HG03342 (cell line): ENCODE data around the gene PHACTR4.
"Not testable (repeated sequence)": the region's sequence is repeated elsewhere in the genome, so short reads cannot be mapped to it uniquely, and the experiment has no call there.

Experiments used
- ATAC-seq: cut with Tn5 transposase; IDR thresholded peaks from one replicate; pipeline ENCODE4 v1.9.1; 2021; ENCODE audit warnings: mild to moderate bottlenecking, moderate library complexity; ENCODE audit not compliant: unreplicated experiment

PHACTR4 gene

DNA sequence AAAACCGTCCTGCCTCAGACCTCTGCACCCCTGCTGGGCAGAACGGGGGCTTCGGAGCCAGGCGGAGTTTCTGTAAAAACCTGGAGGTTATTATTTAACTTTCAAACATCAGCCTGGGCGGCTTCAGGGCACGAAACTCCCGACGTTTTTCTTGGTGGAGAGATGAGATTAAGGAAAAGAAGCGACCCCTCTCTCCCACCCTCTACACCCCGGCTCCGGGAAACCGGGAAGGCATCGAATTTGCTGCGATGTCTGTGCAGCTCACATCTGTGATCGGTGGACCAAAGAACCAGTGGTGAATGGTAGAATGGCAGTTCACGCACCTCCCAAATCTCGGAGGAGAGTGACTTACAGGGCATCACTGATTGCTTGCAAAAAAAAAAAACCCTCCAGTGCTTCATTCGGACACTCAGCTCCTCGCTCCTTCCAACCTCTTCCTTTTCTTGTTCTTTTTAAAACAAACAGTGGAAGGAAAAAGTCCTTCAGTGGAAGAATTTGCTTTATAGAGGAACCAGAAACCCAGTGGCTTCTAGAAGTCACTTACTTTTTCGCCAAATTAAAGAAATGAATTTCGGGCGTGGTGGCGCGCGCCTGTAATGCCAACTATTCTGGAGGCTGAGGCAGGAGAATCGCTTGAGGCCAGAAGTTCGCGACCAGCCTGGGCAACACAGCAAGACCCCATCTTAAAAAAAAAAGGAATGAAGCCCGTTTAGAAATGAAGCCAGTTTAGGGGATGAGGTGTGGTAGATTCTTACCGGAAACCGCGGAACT, 884 bp downstream of the PHACTR4 start:
- ATAC-seq, result peak; percentile 30

- ATAC-seq, result no peak
Measured at GRCh38 chr1:28371010-28371377, 1.5 kb downstream of the PHACTR4 start.

GRCh38 chr1:28373450-28373849, 3.9 kb downstream of the PHACTR4 start:
- ATAC-seq, result not testable (repeated sequence)

- no peak for ATAC-seq
Measured at GRCh38 chr1:28374297-28374696, 4.8 kb downstream of the PHACTR4 start.

- ATAC-seq, result not testable (repeated sequence)
Measured at GRCh38 chr1:28375598-28375997, 6.1 kb downstream of the PHACTR4 start.

- ATAC-seq, result not testable (repeated sequence)
Measured at GRCh38 chr1:28376195-28376594, 6.7 kb downstream of the PHACTR4 start.

DNA sequence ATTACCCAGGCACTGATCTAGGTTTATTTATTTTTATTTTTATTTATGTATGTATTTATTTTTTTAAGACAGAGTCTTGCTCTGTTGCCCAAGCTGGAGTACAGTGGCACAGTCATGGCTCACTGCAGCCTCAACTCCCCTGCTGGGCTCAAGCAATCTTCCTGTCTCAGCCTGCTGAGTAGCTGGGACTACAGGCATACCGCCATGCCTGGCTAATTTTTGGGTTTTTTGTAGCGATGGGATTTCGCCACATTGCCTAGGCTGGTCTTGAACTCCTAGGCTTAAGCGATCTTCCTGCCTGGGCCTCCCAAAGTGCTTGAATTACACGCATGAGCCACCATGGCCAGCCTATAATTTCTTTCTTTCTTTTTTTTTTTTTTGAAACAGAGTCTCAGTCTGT, 9.4 kb downstream of the PHACTR4 start:
- ATAC-seq, result no peak

DNA sequence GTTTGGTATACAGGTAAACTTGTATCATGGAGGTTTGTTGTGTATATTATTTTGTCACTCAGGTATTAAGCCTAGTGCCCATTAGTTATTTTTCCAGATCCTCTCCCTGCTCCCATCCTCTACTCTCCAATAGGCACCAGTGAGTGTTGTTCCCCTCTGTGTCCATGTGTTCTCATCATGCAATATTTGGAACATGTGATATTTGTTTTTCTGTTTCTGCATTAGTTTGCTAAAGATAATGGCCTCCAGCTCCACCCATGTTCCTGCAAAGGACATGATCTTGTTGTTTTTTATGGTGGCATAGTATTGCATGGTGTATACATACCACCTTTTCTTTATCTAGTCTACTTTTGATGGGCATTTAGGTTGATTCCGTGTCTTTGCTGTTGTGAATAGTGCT, 10.9 kb downstream of the PHACTR4 start:
- ATAC-seq, result no peak

GRCh38 chr1:28383785-28384184, 14.2 kb downstream of the PHACTR4 start:
- ATAC-seq, result not testable (repeated sequence)

DNA sequence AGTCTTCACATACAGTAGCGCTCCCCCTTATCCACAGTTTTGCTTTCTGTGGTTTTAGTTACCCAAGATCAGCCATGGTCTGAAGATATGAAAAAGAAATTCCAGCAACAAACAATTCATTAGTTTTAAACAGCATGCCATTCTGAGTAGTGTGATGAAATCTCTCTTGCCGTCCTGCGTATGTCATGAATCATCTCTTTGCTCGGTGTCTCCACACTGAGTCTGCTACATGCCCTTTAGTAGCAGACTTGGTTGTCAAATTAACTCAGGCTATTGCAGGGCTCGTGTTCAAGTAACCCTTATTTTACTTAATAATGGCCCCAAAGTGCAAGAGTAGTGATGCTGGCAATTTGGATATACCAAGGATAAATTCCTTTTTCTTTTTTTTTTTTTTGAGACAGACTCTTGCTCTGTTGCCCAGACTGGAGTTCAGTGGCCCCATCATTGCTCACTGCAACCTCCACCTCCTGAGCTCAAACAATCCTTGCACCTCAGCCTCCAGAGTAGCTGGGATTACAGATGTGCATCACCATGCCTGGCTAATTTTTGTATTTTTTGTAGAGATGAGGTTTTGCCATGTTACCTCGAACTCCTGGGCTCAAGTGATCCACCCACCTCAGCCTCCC, 22.6 kb downstream of the PHACTR4 start:
- ATAC-seq, result no peak

- ATAC-seq, result no peak
Measured at GRCh38 chr1:28394136-28394535, 24.6 kb downstream of the PHACTR4 start.

- ATAC-seq, result no peak
Measured at GRCh38 chr1:28395181-28395580, 25.6 kb downstream of the PHACTR4 start.

DNA sequence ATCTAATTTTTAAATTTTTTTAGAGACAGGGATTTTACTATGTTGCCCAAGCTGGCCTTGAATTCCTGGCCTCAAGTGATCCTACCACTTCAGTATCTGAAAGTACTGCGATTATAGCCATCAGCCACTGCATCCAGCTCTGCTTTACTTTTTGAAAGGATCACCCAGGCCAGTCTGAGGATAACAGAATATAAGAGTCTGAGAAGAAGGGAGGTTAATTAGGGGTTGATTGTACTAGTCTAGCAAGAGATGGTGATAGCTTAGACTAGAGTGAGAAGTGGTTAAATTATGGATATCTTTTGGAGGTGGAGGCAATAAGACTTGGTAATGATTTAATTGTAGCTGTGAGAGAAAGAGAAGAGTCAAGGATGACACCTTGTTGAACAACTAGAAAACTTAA, 32.2 kb downstream of the PHACTR4 start:
- ATAC-seq, result no peak

DNA sequence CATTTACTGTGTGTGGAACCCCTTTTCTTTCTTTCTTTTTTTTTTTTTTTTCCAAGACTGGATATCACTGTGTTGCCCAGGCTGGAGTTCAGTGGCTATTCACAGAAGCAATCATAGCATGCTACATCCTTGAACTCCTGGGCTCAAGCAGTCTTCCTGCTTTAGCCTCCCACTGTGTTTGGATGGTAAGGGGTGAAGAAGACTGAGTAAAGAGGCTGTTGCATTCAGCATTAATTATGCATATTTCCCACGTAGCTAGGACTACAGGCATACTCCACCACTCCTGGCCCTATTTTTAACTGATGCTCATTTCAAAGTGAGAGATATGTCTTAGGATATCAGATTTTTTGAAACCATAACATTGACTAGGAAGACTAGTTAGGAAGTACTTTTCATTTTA, 39.5 kb downstream of the PHACTR4 start:
- no peak for ATAC-seq

GRCh38 chr1:28411656-28412055, 42.1 kb downstream of the PHACTR4 start:
- no peak for ATAC-seq

DNA sequence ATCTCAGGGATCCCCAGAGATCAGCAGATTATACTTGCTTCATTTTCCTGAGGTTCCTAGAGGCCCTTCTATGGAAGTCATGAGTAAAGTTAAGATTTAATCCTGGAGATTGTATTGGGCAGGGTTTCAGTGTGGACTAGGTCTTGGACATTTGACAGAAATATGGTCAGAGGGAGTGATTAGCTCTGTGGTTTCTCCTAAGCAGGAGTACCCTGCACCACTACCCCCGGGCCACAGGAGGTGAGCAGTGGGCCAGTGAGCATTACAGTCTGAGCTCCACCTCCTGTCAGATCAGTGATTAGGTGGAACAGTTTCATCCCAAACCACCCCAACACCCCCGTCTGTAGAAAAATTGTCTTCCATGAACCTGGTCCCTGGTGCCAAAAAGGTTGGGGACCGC, 43.2 kb downstream of the PHACTR4 start:
- ATAC-seq, result no peak

GRCh38 chr1:28416509-28417194, 47.1 kb downstream of the PHACTR4 start:
- ATAC-seq, result no peak

GRCh38 chr1:28417441-28417922, 47.9 kb downstream of the PHACTR4 start:
- no peak for ATAC-seq

DNA sequence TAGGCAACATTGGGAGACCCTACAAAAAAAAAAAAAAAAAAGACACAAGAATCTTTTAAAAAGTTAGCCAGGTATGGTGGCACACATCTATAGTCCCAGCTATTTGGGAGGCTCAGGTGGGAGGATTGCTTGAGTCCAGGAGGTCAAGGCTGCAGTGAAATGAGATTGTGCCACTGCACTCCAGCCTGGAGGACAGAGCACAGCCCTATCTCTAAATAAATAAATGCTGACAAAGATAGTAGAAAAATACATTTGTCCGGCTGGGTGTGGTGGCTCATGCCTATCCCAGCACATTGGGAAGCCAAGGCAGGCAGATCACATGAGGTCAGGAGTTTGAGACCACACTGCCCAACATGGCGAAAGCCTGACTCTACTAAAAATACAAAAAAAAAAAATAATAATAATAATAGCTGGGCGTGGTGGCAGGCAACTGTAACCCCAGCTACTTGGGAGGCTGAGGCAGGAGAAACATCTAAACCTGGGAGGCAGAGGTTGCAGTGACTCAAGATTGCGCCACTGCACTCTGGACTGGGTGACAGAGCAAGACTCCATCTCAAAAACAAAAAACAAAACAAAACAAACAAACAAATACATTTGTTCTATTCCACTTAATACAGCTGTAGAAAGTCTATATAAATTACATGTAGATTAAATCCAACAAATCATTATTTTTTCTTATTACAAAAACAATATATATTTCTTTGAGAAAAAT, 48.5 kb downstream of the PHACTR4 start:
- no peak for ATAC-seq

DNA sequence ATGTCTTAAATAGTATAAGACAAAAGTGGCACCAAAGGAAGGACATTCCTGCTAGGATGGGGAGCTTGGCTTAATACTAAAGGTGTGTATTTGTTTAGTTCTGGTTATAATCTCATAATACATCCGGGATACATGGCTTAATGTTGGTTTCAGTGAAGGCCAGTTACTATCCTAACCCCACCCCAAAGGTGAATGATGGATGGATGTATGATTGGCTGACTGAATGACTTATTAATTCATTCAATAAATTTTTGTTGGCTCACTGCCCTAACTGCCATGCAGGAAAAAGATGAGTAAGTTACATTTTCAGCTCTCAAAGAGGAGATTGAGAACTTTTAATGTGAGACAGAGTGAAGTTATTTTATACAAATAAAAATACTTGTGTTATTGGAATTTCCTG, 52.2 kb downstream of the PHACTR4 start:
- no peak for ATAC-seq

GRCh38 chr1:28426831-28427230, 57.3 kb downstream of the PHACTR4 start:
- ATAC-seq, result no peak
